MM.1S (cell line): ENCODE data around the gene PCCA.

Experiments
- DNase-seq: peaks from one replicate; pipeline ENCODE4 v3.0.0-alpha.2; 2015
- H2AFZ ChIP-seq: fragments of 300-600 bp; sonication (generic); 2 replicates; pipeline ENCODE4 v1.6.0; 2016; ENCODE audit warnings: antibody characterized with exemption, low read length
- H3F3A ChIP-seq: fragments of 300-600 bp; sonication (generic); 2 replicates; pipeline ENCODE4 v1.6.1; 2016; ENCODE audit warnings: mild to moderate bottlenecking, antibody characterized with exemption, low read length, moderate library complexity, mixed read lengths; ENCODE audit not compliant: insufficient read depth
- H3K27ac ChIP-seq: fragments of 300-600 bp; sonication (generic); 2 replicates; pipeline ENCODE4 v1.5.1; 2016; ENCODE audit warnings: mild to moderate bottlenecking, low read length
- H3K27me3 ChIP-seq: fragments of 300-600 bp; sonication (generic); replicated peaks from 2 replicates; pipeline ENCODE4 v1.6.0; 2016; ENCODE audit warnings: low read length; ENCODE audit not compliant: insufficient read depth
- H3K36me3 ChIP-seq: fragments of 300-600 bp; sonication (generic); replicated peaks from 2 replicates; pipeline ENCODE4 v1.6.1; 2016; ENCODE audit warnings: mild to moderate bottlenecking, low read length, mixed read lengths; ENCODE audit not compliant: insufficient read depth
- H3K4me1 ChIP-seq: fragments of 300-600 bp; sonication (generic); 2 replicates; pipeline ENCODE4 v1.6.1; 2016; ENCODE audit warnings: low read length, mixed read lengths
- H3K4me2 ChIP-seq: fragments of 300-600 bp; sonication (generic); 2 replicates; pipeline ENCODE4 v1.6.0; 2016; ENCODE audit warnings: low read depth, low read length
- H3K4me3 ChIP-seq: fragments of 300-600 bp; sonication (generic); 2 replicates; pipeline ENCODE4 v1.5.1; 2016; ENCODE audit warnings: low read length, mixed read lengths
- H3K79me2 ChIP-seq: fragments of 300-600 bp; sonication (generic); 2 replicates; pipeline ENCODE4 v1.6.1; 2016; ENCODE audit warnings: mixed run types, low read length, mixed read lengths
- H3K9ac ChIP-seq: fragments of 300-600 bp; sonication (generic); 2 replicates; pipeline ENCODE4 v1.6.1; 2016; ENCODE audit warnings: low read length, mixed read lengths
- H3K9me2 ChIP-seq: fragments of 300-600 bp; sonication (generic); replicated peaks from 2 replicates; pipeline ENCODE4 v1.6.1; 2016; ENCODE audit warnings: mild to moderate bottlenecking, low read length, mixed read lengths; ENCODE audit not compliant: insufficient read depth
- H3K9me3 ChIP-seq: fragments of 300-600 bp; sonication (generic); replicated peaks from 2 replicates; pipeline ENCODE4 v1.6.1; 2016; ENCODE audit warnings: mild to moderate bottlenecking, low read length, mixed read lengths; ENCODE audit not compliant: insufficient read depth
- H4K20me1 ChIP-seq: fragments of 300-600 bp; sonication (generic); 2 replicates; pipeline ENCODE4 v1.6.1; 2016; ENCODE audit warnings: mild to moderate bottlenecking, low read length, moderate library complexity, mixed read lengths; ENCODE audit not compliant: insufficient read depth
- CTCF ChIP-seq: fragments of 300-600 bp; sonication (generic); IDR thresholded peaks from 2 replicates; pipeline ENCODE4 v1.5.1; 2016; ENCODE audit warnings: antibody characterized with exemption, low read length, mixed read lengths
- EZH2 ChIP-seq: fragments of 300-600 bp; sonication (generic); optimal IDR thresholded peaks from 2 replicates; pipeline ENCODE3; 2017; ENCODE audit warnings: low read depth, mild to moderate bottlenecking, antibody characterized with exemption, low read length, mixed read lengths
- EZH2phosphoT487 ChIP-seq: fragments of 300-600 bp; sonication (generic); IDR thresholded peaks from 2 replicates; pipeline ENCODE4 v1.6.1; 2018; ENCODE audit warnings: antibody characterized with exemption, low read length

The PCCA gene

GRCh38 chr13:100349594-100349993, 260.7 kb downstream of the PCCA start:
- H3K4me1 ChIP-seq: no peaks in the 10 kb centered on the region
- no peaks in the 10 kb centered on the region for H3K36me3 ChIP-seq
- H3K9me3 ChIP-seq: no peaks in the 10 kb centered on the region
- H4K20me1 ChIP-seq: no peaks in the 10 kb centered on the region
- DNase-seq: no peak
- no peaks in the 10 kb centered on the region for H3F3A ChIP-seq
- no peak overlapping the region for H3K27ac ChIP-seq
- H3K4me3 ChIP-seq: no peak overlapping the region
- H3K9me2 ChIP-seq: no peaks in the 10 kb centered on the region
- H2AFZ ChIP-seq: no peak overlapping the region
- H3K4me2 ChIP-seq: no peak overlapping the region
- no peaks in the 10 kb centered on the region for H3K79me2 ChIP-seq
- H3K9ac ChIP-seq: no peak overlapping the region
- TF ChIP-seq EZH2phosphoT487 (no peak), CTCF (no peak), EZH2 (no peak)
- no peaks in the 10 kb centered on the region for H3K27me3 ChIP-seq

GRCh38 chr13:100350601-100351000, 261.7 kb downstream of the PCCA start:
- no peaks in the 10 kb centered on the region for H3K36me3 ChIP-seq
- DNase-seq: no peak
- H3K9ac ChIP-seq: no peak overlapping the region
- H3K9me3 ChIP-seq: no peaks in the 10 kb centered on the region
- H3K27ac ChIP-seq: no peak overlapping the region
- no peak for TF ChIP-seq EZH2phosphoT487
- TF ChIP-seq EZH2: no peak
- TF ChIP-seq CTCF: no peak
- H3K9me2 ChIP-seq: no peaks in the 10 kb centered on the region
- no peaks in the 10 kb centered on the region for H4K20me1 ChIP-seq
- H3K4me2 ChIP-seq: no peak overlapping the region
- H3K4me3 ChIP-seq: no peak overlapping the region
- H3F3A ChIP-seq: no peaks in the 10 kb centered on the region
- H2AFZ ChIP-seq: no peak overlapping the region
- H3K4me1 ChIP-seq: no peaks in the 10 kb centered on the region
- H3K27me3 ChIP-seq: no peaks in the 10 kb centered on the region
- H3K79me2 ChIP-seq: no peaks in the 10 kb centered on the region

- Histone ChIP-seq H3K27me3 (no peaks in the 10 kb centered on the region), H3K9me2 (no peaks in the 10 kb centered on the region), H3K4me3 (no peak overlapping the region), H3K9me3 (no peaks in the 10 kb centered on the region), H3K4me1 (no peaks in the 10 kb centered on the region), H3K79me2 (no peaks in the 10 kb centered on the region), H3K36me3 (no peaks in the 10 kb centered on the region), H3F3A (no peaks in the 10 kb centered on the region), H3K27ac (no peak overlapping the region), H4K20me1 (no peaks in the 10 kb centered on the region), H2AFZ (no peak overlapping the region), H3K9ac (no peak overlapping the region), H3K4me2 (no peak overlapping the region)
- TF ChIP-seq EZH2phosphoT487 (no peak), CTCF (no peak), EZH2 (no peak)
- DNase-seq: no peak
These were observed 267.5 kb downstream of the PCCA start for GRCh38 chr13:100356426-100356825.
